Sciatic nerve (tissue), 2 donors: ENCODE data around the gene ATOH8. TPM values are rescaled to one million over a fixed set of nuclear protein-coding genes. Genes with fewer than 3 reads are reported as not detected.

Experiments used
- ATAC-seq: fragments of 200-7000 bp; cut with Tn5 transposase; one replicate; pipeline ENCODE4 v1.9.1; 2020; ENCODE audit warnings: mild to moderate bottlenecking, moderate library complexity
- DNase-seq: peaks from one replicate; pipeline ENCODE4 v3.0.0-alpha.2; 2020; ENCODE audit warnings: low spot score
- intact Hi-C: fragments of 100-400 bp; cut with DNase I; formaldehyde crosslinking; loops from one replicate; pipeline ENCODE4 v1.14.2; 2022
- total RNA-seq: library from RNA; stranded (reverse); fragmentation: NEBNext Ultra II Directional; extraction: Animal tissue kit (Norgen Biotek cat#: 25700); gene quantifications from one replicate; pipeline ENCODE4 v1.2.1, GENCODE V29; 2021
- donor health status: DM: no; HTN: no; CAD: no.
- donor health status: DM: no; HTN: no; CAD: no.

Gene ATOH8
- total RNA-seq, 1 donor from 2014 or later: 57.2 TPM

GRCh38 chr2:85748039-85748734 is 5.6 kb upstream of the ATOH8 start:
- intact Hi-C loops: no loop called here
- ATAC-seq: no peak
- DNase-seq: no peak

DNA sequence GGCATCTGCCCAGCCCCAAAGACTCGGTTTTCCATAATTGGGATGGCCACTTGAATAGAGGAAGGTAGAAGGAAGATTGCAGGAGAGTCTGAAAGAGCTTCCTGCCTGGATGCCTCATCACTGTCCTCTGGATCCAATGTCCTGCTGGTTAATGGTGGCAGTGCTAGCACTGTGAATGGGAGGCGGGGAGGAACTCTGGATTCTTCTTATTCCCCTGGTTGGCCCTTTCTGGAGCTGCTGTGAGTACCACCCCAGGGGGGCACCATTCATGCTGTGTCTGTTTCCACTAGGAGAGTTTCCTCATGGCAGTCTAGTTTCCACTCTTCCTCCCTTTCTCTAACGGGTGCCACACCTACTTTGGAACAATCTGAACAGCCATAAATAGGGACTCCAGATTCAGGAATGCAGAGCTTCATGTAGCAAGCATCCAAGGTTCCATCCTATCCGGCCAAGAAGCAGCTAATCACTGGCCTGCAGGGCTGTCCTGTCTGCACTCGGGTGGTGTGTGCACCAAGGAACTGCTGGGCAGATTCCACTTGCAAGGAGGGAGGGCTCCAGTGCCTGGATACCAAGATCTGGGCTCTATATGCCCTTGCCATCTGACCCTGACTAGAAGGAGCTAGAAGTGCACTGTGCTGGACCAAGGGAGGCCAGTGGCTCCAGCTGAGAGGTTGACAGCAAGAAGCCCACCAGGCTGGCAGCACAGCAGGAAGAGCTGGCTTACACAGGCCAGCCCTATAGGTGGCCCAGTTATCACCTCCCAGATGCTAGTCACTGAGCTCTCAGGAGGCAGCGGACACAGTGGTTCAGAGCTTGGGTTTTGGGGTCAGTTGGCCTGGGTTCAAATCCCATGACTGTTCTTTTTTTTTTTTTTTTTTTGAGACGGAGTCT is 4.6 kb upstream of the ATOH8 start:
- DNase-seq (no peak), ATAC-seq (no peak)
- intact Hi-C loops: no loop called here

DNA sequence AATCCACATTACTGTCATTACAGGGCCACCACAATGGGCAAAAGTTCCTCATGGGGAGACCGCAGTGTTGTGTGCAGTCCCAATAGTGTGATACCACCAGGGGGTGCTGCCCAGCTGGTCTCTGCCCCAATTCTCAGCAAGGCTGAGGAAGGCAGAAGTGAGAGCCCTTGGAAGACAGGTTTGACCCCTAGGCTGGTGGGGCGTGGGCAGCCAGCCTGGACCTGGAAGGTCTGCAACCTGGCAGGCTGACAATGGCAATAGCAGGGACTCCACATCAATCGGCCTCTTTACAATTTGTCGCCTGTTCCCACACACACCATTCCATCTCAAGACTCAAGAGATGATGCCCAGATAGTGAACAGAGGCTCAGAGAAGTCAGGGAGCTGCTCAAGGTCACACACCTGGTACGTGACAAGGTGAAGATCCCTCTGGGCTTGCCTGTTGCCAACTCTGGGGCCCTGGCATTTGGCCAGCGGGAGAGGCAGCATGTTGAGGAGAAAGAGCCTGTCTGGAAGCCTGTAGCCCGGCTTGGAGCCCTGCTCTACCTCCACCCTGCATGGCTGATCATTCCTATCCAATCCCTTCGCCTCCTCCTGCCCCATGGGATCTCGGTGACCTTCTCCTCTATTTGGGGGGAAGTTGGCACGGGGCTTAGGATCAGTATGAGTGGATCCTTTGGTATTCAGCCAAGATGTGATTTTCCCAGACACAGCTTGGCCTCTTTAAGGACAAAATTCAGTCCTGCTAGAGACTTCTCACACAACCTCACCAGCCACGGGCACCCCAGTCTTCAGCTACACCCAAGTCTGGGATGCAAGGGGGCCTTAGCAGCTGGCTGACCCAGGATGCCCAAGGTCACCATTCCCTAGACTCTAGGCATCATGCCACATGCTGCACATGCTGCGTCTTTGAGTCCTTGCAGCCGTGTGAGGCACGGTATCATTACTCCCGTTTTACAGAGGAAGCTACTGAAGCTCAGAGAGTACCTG is 2.9 kb upstream of the ATOH8 start:
- peak; percentile 87 for DNase-seq
- intact Hi-C loops: no loop called here
- peak; percentile 61 for ATAC-seq

DNA sequence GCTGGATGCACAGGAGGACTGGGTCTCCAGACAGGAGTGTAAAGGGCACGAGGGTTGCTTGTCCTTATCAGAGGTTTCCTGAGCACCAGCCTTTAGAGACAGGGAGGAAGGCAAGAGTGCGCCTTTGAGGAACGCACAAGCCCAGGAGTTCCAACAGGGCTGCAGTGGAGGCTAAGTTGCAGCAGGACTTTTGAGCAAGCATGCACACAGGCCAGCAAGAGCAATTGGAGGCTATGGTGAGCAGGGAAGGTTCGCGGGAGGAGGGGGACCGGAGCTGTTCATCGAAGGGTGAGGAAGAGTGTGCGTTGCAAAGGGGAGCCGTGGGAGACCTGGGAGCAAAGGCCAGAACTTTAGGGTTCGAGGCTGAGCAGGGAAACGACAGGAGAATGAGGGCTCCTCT is 2.2 kb upstream of the ATOH8 start:
- intact Hi-C loops: no loop called here
- no peak for DNase-seq
- no peak for ATAC-seq

DNA sequence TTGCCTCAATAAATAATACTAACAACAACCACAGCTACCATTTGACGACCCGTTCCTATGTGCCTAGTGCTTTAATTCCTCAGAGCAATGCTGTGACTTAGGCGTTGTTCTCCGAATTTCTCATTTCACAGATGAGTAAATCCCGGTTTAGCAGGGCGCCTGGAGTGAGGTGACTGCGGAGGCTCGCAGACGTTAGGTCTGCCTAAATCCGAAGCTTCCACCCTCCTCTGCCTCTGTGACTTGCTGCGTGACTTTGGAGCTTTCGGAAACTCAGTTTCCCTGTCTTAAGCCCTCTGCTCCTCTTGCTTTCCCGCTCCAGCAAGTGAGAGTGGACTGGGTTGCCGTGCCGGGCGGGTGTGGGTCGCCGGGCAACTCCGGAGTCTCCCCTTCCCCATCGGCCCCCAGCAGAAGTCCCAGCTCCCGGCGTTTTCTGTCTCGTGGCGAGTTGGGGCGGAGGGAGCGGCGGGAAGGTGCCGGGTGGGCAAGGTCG is 711 bp upstream of the ATOH8 start:
- no peak for DNase-seq
- ATAC-seq: peak; percentile 4
- intact Hi-C loops: no loop called here

DNA sequence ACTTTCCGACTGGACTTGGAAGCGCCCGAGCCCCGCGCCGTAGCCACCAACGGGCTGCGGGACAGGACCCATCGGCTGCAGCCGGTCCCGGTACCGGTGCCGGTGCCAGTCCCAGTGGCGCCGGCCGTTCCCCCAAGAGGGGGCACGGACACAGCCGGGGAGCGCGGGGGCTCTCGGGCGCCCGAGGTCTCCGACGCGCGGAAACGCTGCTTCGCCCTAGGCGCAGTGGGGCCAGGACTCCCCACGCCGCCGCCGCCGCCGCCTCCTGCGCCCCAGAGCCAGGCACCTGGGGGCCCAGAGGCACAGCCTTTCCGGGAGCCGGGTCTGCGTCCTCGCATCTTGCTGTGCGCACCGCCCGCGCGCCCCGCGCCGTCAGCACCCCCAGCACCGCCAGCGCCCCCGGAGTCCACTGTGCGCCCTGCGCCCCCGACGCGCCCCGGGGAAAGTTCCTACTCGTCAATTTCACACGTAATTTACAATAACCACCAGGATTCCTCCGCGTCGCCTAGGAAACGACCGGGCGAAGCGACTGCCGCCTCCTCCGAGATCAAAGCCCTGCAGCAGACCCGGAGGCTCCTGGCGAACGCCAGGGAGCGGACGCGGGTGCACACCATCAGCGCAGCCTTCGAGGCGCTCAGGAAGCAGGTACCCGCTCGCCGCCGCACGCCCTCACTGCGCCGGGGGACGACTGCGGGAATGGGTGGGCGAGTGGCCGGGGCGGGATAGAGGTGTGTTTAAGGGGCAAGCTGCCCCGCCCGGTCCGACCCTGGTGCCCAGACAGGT is 713 bp downstream of the ATOH8 start:
- intact Hi-C loops: no loop called here
- ATAC-seq (peak; percentile 3), DNase-seq (no peak)

DNA sequence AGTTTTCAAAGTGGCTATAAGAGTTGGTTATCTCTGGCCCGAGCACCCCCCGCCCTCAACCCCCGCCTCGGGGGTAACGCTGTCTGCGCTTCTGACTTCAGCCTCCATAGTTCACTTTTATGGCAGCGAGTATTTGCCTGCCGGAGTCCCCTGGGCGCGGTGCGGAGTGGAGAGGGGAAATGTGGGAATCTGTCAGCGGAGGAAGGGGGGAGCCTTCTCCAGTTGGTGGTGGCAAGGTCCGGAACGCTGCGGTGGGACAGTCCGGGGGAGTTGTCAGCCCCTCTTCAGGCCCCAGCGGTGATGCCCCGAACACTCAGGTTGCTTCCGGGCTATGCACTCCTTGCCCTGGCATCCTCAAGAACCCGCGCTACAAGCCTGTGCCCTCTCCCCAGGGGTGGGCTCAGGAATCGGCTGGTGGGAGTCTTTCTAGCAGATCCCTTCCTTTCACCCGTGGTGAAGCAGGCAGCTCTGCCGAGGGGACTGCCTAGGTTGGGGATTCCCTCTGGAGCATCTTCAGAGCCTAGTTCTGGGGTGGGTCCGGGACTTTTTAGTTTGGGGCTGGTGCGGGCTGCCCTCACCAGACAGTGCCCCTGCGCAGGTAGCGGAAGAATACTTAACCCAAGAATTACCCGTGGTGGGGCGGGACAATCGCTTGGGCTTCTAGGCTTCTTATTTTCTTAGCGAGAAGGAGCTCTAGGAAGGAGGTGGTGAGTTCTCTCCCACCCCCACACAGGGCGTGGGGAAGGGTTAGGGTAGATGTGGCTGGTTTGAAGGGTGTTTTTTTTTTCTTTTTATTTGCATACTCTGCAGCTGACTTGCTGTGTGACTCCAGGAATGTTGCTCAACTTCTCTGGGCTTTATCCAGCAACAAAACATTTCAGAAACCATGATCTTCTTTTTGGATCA is 1.6 kb downstream of the ATOH8 start:
- no peak for DNase-seq
- intact Hi-C loops: no loop called here

GRCh38 chr2:85756195-85756594 is 2.4 kb downstream of the ATOH8 start:
- intact Hi-C loops: no loop called here
- ATAC-seq (no peak), DNase-seq (no peak)

More for the DNA sequence above, 1.6 kb downstream of the ATOH8 start:
- ATAC-seq: peak; percentile 0

GRCh38 chr2:85756822-85757435 is 3.1 kb downstream of the ATOH8 start:
- DNase-seq (no peak), ATAC-seq (no peak)
- intact Hi-C loops: no loop called here

GRCh38 chr2:85757860-85758259 is 4.1 kb downstream of the ATOH8 start:
- ATAC-seq (no peak), DNase-seq (no peak)
- intact Hi-C loops: no loop called here

- no peak for DNase-seq
- no peak for ATAC-seq
- intact Hi-C loops: no loop called here
Observed at GRCh38 chr2:85758361-85759256, 4.8 kb downstream of the ATOH8 start.

GRCh38 chr2:85759257-85759613 is 5.4 kb downstream of the ATOH8 start:
- no peak for DNase-seq
- intact Hi-C loops: no loop called here
- no peak for ATAC-seq

DNA sequence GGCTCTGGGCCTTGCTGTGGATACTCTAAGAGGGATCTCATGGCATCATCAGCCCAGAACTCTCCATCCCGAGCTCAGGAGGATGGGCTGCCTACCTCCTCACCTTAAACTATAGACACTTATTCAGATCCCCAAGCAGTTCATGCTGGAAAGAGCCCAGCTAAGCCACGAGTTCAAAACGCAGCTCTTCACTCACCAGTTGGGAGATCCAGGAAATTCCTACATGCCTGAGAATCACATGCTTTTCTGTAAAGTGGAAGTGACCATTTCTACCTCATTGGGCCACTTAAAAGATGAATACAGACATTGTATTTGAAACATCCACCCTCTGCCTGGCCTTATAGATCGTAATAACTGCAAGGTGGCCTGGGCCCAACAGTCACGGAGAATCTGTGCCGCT is 6.6 kb downstream of the ATOH8 start:
- intact Hi-C loops: no loop called here
- DNase-seq (no peak), ATAC-seq (no peak)

GRCh38 chr2:85760872-85761271 is 7.1 kb downstream of the ATOH8 start:
- no peak for DNase-seq
- intact Hi-C loops: no loop called here
- ATAC-seq: no peak

GRCh38 chr2:85761512-85761944 is 7.7 kb downstream of the ATOH8 start:
- ATAC-seq (no peak), DNase-seq (no peak)
- intact Hi-C loops: no loop called here

DNA sequence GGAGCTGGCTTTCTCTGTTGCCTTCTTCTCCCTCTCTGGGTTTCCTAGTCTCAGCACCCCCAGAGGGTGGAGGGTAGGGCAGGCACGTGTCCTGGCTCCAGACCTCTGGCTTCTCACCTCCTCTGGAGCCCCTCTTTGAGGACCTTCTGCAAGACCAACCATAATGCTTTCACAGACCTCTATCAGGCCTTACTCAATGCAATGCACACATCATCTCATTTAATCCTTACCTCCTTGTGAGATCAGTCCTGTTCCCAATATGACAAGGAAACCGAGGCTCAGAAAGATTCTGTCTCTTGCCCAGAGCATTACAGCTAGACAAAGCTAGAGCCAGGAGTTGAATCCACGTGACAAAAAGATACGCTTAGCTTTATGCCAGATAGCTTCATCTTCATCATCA is 8.2 kb downstream of the ATOH8 start:
- ATAC-seq: no peak
- intact Hi-C loops: no loop called here
- no peak for DNase-seq
